NCI-H226 (cell line): ENCODE measurements around the gene CMTM2.
A peak's percentile ranks its signal among the peaks of the same experiment; 100 is the strongest.

ENCODE experiments used
- DNase-seq: peaks from one replicate; pipeline ENCODE4 v3.0.0-alpha.2; 2015

The CMTM2 gene

DNA sequence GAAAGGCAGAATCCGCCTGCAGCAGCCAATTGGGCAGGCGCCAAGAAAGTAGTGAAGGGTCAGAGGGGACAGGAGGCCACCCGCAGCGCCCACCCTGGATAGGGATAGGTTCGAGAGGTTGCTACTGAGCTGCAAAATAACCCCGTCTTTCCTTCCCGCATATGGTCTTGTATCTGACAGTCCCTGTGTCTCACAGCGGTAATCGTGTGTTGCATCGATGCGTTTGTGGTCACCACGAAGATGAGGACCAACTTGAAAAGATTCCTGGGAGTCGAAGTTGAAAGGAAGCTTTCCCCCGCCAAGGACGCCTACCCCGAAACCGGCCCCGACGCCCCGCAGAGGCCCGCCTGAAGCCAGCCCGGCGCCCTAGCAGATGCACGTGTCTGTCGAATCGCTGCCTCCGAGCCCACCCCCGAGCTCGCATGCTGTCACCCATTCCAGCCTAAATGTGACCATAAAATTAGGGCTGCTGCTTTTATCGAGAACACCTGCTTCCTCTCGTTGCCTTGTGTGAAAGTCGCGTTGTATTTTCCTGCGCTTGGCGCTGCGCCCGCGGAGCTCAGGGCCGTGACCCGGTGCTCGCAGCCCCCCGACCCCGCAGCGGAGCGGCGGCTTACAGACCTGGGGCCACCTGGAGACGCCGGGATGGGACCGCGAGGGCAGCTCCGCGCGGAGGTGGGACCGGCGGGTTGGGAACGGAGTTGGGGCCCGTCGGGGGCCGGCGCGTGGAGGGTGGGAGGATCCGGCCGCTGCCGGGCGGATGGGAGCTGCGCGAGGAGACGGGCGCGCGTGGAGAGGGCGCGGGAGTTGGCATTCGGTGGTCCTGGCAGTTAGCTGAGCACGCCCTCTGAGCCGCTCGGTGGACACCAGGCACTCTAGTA, at the start of gene CMTM2:
Gene CMTM2 (plus strand): TSS at position 813 of the 881 bp plus-strand sequence. CDS start 145 bp downstream, outside the sequence.
- no peak for DNase-seq

DNA sequence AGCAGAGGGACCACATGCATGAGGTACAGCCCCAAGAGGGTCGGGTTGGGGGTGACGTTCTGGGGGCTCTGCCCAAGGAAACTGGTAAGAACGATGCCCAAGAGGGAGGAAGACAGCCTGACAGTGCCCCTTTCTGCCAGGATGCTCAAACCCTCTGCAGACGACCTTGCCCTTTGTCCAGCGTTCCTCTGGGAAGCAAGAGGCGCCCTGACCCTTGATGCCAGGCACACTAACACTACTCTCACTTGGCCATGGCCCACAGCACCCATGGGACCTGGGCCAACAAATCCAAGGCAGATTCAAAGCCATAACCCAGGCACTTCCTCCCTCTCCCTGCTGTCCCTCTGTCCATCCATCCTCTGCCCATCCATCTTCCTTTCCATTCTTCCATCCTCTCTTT, 49.8 kb upstream of the CMTM2 start:
- DNase-seq = no peak

GRCh38 chr16:66534376-66534799, 44.9 kb upstream of the CMTM2 start:
- DNase-seq = no peak

DNA sequence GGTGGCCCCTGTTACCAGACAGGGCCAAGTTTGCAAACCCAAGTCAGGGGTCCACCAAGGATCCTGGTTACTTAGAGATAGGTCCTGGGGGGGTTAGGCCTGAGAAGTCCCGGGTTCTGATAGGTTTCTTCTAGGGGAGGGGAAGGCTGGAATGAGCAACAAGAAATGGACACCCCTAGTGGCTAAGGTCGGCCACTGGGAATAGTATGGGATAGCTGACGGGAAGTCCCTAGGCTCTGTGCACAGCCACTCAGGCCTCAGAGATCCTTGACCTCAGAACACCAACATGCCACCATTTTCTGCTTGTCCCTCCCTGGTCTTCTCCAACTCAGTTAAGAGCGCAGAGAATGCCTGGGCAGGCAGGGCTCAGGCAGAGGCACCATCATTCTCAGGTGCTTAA, 42.7 kb upstream of the CMTM2 start:
- no peak for DNase-seq

- no peak for DNase-seq
Measured at GRCh38 chr16:66537236-66537635, 42.0 kb upstream of the CMTM2 start.

- DNase-seq = no peak
Measured at GRCh38 chr16:66538910-66539309, 40.4 kb upstream of the CMTM2 start.

GRCh38 chr16:66539623-66540469, 39.4 kb upstream of the CMTM2 start:
- DNase-seq = no peak

DNA sequence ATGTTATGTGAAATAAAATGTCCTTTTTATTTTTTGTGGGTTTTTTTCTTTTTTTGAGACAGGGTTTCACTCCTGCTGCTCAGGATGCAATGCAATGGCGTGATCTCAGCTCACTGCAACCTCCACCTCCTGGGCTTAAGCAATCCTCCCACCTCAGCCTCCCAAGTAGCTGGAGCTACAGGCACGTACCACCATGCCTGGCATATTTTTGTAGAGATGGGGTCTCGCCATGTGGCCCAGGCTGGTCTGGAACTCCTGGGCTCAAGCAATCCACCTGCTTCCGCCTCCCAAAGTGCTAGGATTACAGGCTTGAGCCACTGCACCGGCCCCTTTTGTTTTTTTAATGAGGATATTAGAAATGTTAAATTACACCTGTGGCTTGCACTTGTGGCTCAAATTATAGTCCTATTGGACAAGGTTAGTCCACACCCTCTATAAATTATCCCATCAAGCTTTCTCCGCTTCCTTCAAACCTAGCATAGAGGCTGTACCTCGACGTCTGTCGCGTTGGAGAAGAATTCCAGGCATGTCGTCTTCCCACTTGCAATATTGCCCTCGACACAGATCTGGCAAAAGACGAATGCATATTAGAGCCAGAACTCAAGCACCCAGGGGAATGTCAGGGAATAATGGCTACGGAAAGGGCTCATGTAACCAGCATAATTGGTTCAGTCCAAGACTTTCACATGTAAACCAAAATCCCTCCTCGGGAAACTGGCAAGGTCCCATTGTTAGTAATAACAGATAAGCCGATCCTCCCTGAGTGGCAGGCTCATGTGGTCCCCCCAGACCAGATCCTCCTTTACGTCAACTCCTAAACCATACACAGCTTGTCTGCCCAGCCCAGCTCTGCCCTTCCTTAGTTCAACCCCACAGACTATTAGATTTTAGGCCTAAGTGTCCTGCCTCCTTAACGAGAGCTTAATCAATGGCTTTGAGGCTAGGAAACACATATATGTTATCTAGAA, 37.6 kb upstream of the CMTM2 start:
- no peak for DNase-seq

- DNase-seq = no peak
Measured at GRCh38 chr16:66542396-66542795, 36.9 kb upstream of the CMTM2 start.

DNA sequence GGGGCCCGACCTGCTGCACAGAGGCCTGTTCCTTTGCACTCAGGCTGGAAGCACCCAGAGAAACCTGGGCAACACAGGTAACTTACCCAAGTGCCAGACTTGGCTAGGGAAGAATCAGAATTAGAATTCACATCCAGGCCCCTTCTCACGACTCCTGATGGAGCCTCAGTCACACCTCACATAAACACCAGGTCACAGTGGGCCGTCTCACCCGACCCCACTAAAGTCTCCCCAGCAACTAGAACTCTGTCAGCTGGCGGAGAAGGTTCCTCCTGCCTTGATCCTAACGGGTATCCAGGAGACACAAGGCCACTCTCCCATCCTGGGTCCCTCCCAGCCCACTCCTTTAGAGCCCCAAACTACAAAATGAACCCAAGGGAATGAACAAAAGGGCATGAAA, 35.7 kb upstream of the CMTM2 start:
- DNase-seq = no peak

DNA sequence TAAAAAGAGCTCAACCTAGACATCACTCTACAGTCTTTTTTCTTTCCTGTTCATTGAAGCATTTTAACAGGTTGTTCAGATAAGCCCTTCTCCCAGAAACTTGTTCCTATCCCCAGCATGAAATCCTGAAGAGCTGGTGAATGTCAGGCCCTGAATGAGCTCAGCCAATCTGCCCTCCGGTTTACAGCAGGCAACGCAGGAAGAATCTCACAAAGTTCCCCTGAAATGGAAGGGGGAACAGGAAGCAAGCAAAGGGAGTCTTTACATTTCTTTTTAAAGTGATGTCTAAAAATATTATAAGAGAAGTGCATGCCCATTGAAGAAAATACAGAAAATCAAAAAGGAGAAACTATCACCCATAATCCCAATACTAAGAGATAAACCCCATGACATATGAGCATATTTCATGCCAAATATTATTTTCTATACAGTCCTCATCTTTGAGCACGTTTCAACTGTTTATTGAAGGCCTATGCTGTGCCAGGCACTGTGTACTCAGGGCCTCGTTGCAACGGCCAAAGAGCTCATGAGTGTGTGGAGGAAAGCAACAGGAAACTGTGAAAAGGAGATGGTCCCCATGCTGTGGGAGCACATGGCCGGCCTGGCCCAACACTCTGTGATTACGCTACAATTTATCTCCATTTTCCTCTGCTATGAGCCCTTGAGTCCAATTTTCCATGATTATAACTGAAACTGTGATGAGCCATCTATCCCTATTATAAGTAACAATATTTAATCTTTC, 35.1 kb upstream of the CMTM2 start:
- no peak for DNase-seq

- DNase-seq = no peak
Measured at GRCh38 chr16:66547101-66547989, 31.9 kb upstream of the CMTM2 start.

- no peak for DNase-seq
Measured at GRCh38 chr16:66548068-66548467, 31.2 kb upstream of the CMTM2 start.

DNA sequence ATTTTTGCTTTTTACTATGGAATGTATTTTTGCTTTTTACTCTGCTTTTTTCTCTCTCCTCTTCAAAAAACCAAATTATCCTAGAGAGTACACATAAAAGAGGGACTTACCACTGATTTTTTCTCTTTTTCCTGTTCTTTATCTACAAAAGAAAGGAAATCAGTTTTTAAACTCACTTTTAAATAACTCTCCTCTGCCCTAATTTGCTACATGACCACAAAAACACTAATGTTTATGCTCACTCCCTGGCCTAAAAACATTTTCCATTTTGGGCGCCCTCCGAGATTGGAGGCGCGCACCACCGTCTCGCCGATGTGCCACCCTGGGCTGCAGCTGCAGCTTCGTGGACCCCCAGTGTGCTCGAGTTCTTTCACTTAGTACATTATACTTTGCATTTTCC, 30.4 kb upstream of the CMTM2 start:
- no peak for DNase-seq

DNA sequence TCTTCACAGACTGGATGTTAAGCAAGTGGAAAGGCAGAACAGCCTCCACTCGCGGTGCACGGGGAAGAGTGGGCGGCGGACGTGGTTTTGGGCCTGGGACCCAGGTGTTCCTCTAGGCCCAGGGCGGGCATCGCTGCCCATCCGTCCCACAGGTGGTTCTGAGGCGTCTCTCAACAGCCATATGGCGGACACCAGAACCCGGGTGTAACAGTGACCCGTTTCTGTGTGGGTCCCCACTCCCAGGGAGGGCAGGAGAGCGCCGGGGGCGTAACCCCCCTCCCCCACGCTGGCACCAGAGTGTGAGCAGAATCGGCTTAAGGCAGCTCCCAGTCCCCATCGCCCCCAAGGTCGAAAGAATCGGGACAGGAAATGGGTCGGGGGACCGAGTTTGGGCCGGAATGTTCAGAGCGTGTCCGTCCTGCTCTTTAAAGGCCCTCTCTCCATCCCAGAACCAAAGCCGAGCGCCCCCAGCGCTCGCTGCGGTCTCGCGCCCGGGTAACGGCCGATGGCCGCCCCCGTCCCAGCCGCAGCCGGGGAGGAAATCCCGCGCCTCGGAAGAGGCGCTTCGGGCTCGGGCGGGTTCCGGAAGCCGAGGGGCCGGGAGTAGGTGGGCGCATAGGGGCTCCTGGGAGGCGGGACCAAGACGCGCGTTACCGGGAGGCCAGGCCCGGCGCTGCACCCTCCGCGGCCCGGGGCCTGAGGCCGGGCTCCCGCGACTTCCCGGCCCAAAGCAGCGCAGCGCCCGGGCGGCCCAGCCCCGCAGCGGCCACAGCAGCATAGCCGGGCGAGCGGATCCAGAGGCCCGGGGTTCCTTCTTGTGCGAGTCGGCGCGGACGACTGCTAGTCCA, 29.8 kb upstream of the CMTM2 start, which contains the start of gene TK2:
Gene TK2 (minus strand): TSS at position 839 of the 848 bp plus-strand sequence. CDS start 61 bp downstream, at position 778.
- peak; percentile 29 for DNase-seq

GRCh38 chr16:66551348-66551759, 27.9 kb upstream of the CMTM2 start:
- peak; percentile 31 for DNase-seq

DNA sequence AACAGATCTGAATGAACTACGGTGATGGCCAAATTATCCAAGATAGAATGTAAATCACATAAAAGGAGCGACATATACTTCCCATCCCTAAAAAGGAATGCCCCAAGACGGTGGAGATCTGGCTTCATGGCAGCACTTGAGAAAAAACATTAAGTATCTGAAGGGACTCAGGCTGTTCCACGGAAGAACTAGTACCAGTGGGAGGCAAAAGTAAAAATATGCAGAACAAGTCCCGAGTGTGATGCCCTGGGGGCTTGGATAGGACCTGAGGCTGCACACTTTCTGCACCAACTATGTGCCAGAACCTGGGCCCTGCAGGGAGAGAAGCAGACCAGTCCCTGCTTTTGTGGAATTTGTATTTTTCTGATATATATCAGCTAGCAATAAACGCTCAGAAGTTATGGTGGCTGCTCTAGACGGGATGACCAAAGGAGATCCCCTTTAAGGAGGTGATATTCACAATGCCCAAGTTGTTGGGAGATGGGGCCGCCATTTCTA, 27.4 kb upstream of the CMTM2 start:
- DNase-seq = no peak

DNA sequence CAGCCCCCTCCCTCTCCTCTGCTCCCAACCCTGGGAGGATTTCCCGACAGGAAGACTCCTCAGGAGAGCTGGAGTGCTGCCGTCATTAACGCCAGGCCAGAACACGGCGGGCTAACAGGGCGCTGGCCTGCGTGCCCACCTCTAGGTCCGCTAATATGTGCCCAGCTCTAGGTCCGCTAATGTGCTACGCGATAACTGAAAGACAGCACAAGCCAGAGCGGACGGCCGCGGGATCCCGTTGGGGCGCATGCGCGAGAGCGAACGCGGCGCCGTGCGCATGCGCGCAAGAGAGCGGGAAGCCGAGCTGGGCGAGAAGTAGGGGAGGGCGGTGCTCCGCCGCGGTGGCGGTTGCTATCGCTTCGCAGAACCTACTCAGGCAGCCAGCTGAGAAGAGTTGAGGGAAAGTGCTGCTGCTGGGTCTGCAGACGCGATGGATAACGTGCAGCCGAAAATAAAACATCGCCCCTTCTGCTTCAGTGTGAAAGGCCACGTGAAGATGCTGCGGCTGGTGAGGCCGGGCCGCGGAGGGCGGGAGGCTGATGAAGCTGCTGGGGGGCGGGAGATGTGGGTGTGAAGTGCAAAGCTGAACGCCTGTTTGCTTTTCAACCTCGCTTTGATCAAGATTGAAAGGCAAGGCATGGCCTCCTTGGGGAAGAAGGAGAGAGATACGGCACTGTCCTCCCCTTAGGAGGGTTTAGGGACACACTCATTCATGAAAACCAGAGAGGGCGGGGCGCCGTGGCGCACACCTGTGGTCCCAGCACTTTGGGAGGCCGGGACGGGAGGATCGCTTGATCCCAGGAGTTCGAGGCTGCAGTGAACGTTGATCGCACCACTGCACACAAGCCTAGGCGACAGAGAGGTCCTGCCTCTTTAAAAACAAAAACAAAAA, 26.7 kb upstream of the CMTM2 start, which contains the start of gene CKLF:
Gene CKLF (plus strand): TSS at position 291 of the 892 bp plus-strand sequence. CDS start 140 bp downstream, at position 431.
- DNase-seq = peak; percentile 75
